K562 (cell line): ENCODE measurements around the gene RPL10A. TPM values are rescaled to one million over a fixed set of nuclear protein-coding genes. Genes with fewer than 3 reads are reported as not detected.
A peak's percentile ranks its signal among the peaks of the same experiment; 100 is the strongest.

Experiments used
- ATF3 ChIP-seq, 2 experiments: fragments of 450-650 bp in 1 of 2; sonication (generic) in 1 of 2; formaldehyde crosslinking in 1 of 2; IDR thresholded peaks in 1 of 2; conservative IDR thresholded peaks in 1 of 2; 2 replicates each; pipeline versions ENCODE4 v1.6.1 to v1.8.1; 2016 to 2023; ENCODE audit warnings: mild to moderate bottlenecking in 2 of 2, moderate library complexity in 2 of 2, inconsistent platforms in 1 of 2, missing genetic modification reagents in 1 of 2
- BRD4 ChIP-seq: fragments of 200-600 bp; sonication (generic); IDR thresholded peaks from 2 replicates; pipeline ENCODE4 v1.6.1; 2017; ENCODE audit warnings: inconsistent platforms
- DIDO1 ChIP-seq: fragments of 450-650 bp; IDR thresholded peaks from 2 replicates; pipeline ENCODE4 v1.6.1; 2016; ENCODE audit warnings: low read depth, missing biosample characterization, missing genetic modification characterization
- JUN ChIP-seq, 2 experiments: sonication (generic) in 1 of 2; formaldehyde crosslinking in 1 of 2; IDR thresholded peaks; 2 replicates each; pipeline versions ENCODE4 v1.6.1 to v1.8.0; 2012 to 2022; ENCODE audit warnings: borderline replicate concordance in 2 of 2, mild to moderate bottlenecking in 2 of 2, improper control_type of control experiment in 1 of 2, low read depth in 1 of 2, low read length in 1 of 2, missing genetic modification reagents in 1 of 2
- LCOR ChIP-seq: sonication (generic); formaldehyde crosslinking; IDR thresholded peaks from 2 replicates; pipeline ENCODE4 v1.8.0; 2022; ENCODE audit warnings: mild to moderate bottlenecking, missing genetic modification reagents
- MED1 ChIP-seq: sonication (generic); formaldehyde crosslinking; IDR thresholded peaks from 2 replicates; pipeline ENCODE4 v1.8.1; 2023; ENCODE audit warnings: missing genetic modification reagents, borderline replicate concordance
- NCOA2 ChIP-seq, 2 experiments: fragments of 450-650 bp; IDR thresholded peaks; 2 replicates each; pipeline ENCODE4 v1.6.1; 2018; ENCODE audit warnings: mild to moderate bottlenecking in 2 of 2, moderate library complexity in 1 of 2; ENCODE audit not compliant: partially characterized antibody in 2 of 2
- PCBP2 ChIP-seq: fragments of 200-400 bp; formaldehyde crosslinking; IDR thresholded peaks from 2 replicates; pipeline ENCODE4 v1.6.1; 2018; ENCODE audit warnings: low read length, low read depth, mild to moderate bottlenecking, moderate library complexity; ENCODE audit not compliant: poor library complexity, severe bottlenecking
- RNF2 ChIP-seq: sonication (generic); IDR thresholded peaks from 2 replicates; pipeline ENCODE4 v1.6.1; 2016
- SMC3 ChIP-seq: conservative IDR thresholded peaks from 2 replicates; pipeline ENCODE4 v1.6.1; 2011; ENCODE audit warnings: low read depth, low read length, improper control_type of control experiment; ENCODE audit not compliant: insufficient read depth
- STAT6 ChIP-seq: sonication (generic); formaldehyde crosslinking; IDR thresholded peaks from 2 replicates; pipeline ENCODE4 v1.8.1; 2023; ENCODE audit warnings: mild to moderate bottlenecking, missing genetic modification reagents
- U2AF1 ChIP-seq: fragments of 200-400 bp; formaldehyde crosslinking; optimal IDR thresholded peaks from 2 replicates; pipeline ENCODE3; 2017; ENCODE audit warnings: mild to moderate bottlenecking, low read depth, low read length, moderate library complexity
- YBX1 ChIP-seq: fragments of 450-650 bp; IDR thresholded peaks from 2 replicates; pipeline ENCODE4 v1.7.1; 2016; ENCODE audit warnings: mild to moderate bottlenecking
- ZBTB17 ChIP-seq: fragments of 450-650 bp; formaldehyde crosslinking; IDR thresholded peaks from 2 replicates; pipeline ENCODE4 v1.4.0; 2020; ENCODE audit warnings: mild to moderate bottlenecking
- ZKSCAN3 ChIP-seq: fragments of 250-450 bp; sonication (Bioruptor Pico); IDR thresholded peaks from 2 replicates; pipeline ENCODE4 v1.4.0; 2020
- ZNF589 ChIP-seq: fragments of 200-800 bp; sonication (Bioruptor generic); IDR thresholded peaks from 2 replicates; pipeline ENCODE4 v1.6.1; 2016; ENCODE audit warnings: low read depth, missing genetic modification characterization, missing compliant biosample characterization
- polyA plus RNA-seq, 8 experiments: library from polyadenylated mRNA; depleted of rRNA in 4 of 8; stranded (reverse) in 5 of 8; unstranded in 3 of 8; fragments of >200 nt; fragmentation: Nextera tagmentation in 2 of 8; fragmentation: Illumina TruSeq in 1 of 8; extraction: Ambion mirVana in 2 of 8; extraction: Trizol in 1 of 8; gene quantifications; 2 replicates each; pipeline versions ENCODE4 v1.2.1 to v1.2.3, GENCODE V29; 2011 to 2014; ENCODE audit warnings: inconsistent platforms in 1 of 8, missing spikeins in 1 of 8
- total RNA-seq, 7 experiments: library from RNA; depleted of rRNA in 6 of 7; stranded (reverse); fragments of >200 nt in 6 of 7; fragmentation: Illumina TruSeq in 2 of 7; extraction: Trizol in 2 of 7; gene quantifications; 2 replicates each; pipeline versions ENCODE4 v1.2.1 to v1.2.3, GENCODE V29; 2011 to 2021; ENCODE audit warnings: low replicate concordance in 1 of 7
- TF ChIP-seq, protein P1 (sequence below): sonication (generic); formaldehyde crosslinking; IDR thresholded peaks from 2 replicates; pipeline ENCODE4 v1.8.0; 2023; ENCODE audit warnings: missing genetic modification reagents, mild to moderate bottlenecking, borderline replicate concordance

Gene RPL10A
- total and polyA plus RNA-seq, 9 of the 15 experiments (the other 6 are each of a cell fraction or from before 2014, with no cell fraction given) = 1,589 to 3,237 (median 2,116) TPM

GRCh38 chr6:35449287-35449881, 18.8 kb upstream of the RPL10A start (continued):
- TF ChIP-seq ATF3 (IDR thresholded peaks at IDR 0.05) = no peak
- TF ChIP-seq ATF3 (CRISPR knock-in tag; conservative IDR thresholded peaks at IDR 0.05) = no peak
- TF ChIP-seq RNF2 = no peak
- TF ChIP-seq ZBTB17 (CRISPR knock-in tag) = no peak
- TF ChIP-seq LCOR = no peak
- no peak for TF ChIP-seq BRD4
- TF ChIP-seq, protein P1, sequence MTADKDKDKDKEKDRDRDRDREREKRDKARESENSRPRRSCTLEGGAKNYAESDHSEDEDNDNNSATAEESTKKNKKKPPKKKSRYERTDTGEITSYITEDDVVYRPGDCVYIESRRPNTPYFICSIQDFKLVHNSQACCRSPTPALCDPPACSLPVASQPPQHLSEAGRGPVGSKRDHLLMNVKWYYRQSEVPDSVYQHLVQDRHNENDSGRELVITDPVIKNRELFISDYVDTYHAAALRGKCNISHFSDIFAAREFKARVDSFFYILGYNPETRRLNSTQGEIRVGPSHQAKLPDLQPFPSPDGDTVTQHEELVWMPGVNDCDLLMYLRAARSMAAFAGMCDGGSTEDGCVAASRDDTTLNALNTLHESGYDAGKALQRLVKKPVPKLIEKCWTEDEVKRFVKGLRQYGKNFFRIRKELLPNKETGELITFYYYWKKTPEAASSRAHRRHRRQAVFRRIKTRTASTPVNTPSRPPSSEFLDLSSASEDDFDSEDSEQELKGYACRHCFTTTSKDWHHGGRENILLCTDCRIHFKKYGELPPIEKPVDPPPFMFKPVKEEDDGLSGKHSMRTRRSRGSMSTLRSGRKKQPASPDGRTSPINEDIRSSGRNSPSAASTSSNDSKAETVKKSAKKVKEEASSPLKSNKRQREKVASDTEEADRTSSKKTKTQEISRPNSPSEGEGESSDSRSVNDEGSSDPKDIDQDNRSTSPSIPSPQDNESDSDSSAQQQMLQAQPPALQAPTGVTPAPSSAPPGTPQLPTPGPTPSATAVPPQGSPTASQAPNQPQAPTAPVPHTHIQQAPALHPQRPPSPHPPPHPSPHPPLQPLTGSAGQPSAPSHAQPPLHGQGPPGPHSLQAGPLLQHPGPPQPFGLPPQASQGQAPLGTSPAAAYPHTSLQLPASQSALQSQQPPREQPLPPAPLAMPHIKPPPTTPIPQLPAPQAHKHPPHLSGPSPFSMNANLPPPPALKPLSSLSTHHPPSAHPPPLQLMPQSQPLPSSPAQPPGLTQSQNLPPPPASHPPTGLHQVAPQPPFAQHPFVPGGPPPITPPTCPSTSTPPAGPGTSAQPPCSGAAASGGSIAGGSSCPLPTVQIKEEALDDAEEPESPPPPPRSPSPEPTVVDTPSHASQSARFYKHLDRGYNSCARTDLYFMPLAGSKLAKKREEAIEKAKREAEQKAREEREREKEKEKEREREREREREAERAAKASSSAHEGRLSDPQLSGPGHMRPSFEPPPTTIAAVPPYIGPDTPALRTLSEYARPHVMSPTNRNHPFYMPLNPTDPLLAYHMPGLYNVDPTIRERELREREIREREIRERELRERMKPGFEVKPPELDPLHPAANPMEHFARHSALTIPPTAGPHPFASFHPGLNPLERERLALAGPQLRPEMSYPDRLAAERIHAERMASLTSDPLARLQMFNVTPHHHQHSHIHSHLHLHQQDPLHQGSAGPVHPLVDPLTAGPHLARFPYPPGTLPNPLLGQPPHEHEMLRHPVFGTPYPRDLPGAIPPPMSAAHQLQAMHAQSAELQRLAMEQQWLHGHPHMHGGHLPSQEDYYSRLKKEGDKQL (CRISPR knock-in tag) = no peak
- no peak for TF ChIP-seq MED1 (CRISPR knock-in tag)
- no peak for TF ChIP-seq PCBP2
- TF ChIP-seq ZNF589 (CRISPR knock-in tag) = no peak
- TF ChIP-seq YBX1 = no peak
- no peak for TF ChIP-seq NCOA2 (IDR thresholded peaks at IDR 0.05; ENCODE audit: partially characterized antibody in 2 of 2)
- TF ChIP-seq JUN (IDR thresholded peaks at IDR 0.05; ENCODE audit: borderline replicate concordance, low read depth, low read length) = no peak
- no peak for TF ChIP-seq JUN (CRISPR knock-in tag; IDR thresholded peaks at IDR 0.05; ENCODE audit: borderline replicate concordance)
- no peak for TF ChIP-seq U2AF1
- no peak for TF ChIP-seq STAT6 (CRISPR knock-in tag)
- peak; percentile 94 for TF ChIP-seq SMC3
- no peak for TF ChIP-seq ZKSCAN3
- no peak for TF ChIP-seq DIDO1 (tag)
